Right renal cortex interstitium (tissue), 3 donors: ENCODE measurements around the gene ARCN1. TPM values are rescaled to one million over a fixed set of nuclear protein-coding genes. Genes with fewer than 3 reads are reported as not detected.

ENCODE experiments used
- DNase-seq, 3 donors: peaks; one replicate each; pipeline ENCODE4 v3.0.0-alpha.2; 2013; ENCODE audit warnings: low read depth in 3 of 3, low spot score in 2 of 3
- polyA plus RNA-seq, 3 donors: library from polyadenylated mRNA; unstranded; fragments of 120-200 nt; gene quantifications; one replicate each; pipeline ENCODE4 v1.2.1, GENCODE V29; 2013; ENCODE audit not compliant: insufficient read length in 3 of 3

ARCN1 gene
- polyA plus RNA-seq: 100 to 1,000 TPM; 200 to 209 (median 201) TPM

DNA sequence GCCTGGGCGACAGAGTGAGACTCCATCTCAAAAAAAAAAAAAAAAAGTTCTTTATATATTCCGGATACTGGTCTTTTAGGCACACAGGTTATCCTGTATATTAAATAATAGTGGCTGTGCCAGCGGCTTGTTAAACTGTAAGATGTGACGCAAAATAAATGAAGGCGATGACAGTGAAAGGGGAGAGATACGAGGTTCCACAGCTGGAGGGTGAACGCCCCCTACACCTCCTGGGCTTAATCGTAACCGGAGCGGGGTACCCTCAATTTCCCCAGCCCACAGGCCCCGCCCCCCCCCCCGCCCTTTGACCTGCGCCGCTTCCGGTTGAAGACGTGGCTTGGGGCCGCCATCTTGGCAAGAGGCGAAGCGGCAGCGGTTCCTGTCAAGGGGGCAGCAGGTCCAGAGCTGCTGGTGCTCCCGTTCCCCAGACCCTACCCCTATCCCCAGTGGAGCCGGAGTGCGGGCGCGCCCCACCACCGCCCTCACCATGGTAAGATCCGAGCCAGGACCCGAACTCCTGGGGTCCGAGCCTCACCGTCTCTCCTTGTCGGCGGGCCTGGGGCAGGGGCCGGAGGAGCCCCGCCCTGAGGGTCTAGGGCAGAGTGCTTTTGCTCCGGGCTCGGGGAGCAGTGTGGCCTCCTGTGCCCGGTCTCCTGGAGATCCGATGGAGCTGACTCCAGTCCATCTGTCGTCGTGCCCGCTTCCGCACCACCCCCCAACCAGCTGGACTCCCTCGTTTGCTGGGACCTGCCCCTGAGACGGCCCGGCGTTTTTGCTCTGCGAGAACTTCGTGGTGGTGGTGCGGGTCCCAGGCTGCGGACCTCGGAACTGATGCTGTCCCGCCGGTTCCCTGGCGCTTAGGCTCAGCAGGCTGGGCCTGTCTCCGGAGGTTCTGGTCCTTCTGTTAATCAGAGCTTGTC, at the start of gene ARCN1:
Gene ARCN1 (plus strand): TSS at position 349 of the 920 bp plus-strand sequence. CDS start 139 bp downstream, at position 488.
- DNase-seq: peak; percentile 52 to 75 (median 72)

DNA sequence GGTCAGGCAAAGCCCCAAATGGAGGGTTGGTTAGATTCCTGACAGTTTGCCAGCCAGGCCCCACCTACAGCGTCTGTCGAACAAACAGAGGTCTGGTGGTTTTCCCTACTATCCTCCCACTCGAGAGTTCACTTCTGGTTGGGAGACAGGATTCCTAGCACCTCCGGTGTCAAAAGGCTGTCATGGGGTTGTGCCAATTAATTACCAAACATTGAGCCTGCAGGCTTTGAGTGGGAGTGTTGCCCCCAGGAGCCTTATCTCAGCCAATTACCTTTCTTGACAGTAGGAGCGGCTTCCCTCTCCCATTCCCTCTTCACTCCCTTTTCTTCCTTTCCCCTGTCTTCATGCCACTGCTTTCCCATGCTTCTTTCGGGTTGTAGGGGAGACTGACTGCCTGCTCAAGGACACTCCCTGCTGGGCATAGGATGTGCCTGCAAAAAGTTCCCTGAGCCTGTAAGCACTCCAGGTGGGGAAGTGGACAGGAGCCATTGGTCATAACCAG, 49.6 kb upstream of the ARCN1 start:
- peak in 1 of 3 donors; percentile 3 for DNase-seq

DNA sequence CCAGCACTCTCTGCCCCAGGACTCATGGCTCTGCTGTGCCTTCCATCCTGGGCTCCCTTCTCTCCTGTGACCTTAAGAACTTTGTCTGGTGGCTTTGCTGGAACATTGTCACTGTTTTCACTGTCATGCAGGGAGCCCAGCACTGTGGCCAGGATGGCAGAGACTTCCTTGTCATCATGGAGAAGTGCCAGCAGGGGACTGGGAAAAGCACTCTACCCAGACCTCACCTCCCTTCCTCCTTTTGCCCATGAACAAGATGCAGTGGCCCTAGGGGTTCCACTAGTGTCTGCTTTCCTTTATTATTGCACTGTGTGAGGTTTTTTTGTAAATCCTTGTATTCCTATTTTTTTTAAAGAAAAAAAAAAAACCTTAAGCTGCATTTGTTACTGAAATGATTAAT, 47.9 kb upstream of the ARCN1 start:
- no peak for DNase-seq

DNA sequence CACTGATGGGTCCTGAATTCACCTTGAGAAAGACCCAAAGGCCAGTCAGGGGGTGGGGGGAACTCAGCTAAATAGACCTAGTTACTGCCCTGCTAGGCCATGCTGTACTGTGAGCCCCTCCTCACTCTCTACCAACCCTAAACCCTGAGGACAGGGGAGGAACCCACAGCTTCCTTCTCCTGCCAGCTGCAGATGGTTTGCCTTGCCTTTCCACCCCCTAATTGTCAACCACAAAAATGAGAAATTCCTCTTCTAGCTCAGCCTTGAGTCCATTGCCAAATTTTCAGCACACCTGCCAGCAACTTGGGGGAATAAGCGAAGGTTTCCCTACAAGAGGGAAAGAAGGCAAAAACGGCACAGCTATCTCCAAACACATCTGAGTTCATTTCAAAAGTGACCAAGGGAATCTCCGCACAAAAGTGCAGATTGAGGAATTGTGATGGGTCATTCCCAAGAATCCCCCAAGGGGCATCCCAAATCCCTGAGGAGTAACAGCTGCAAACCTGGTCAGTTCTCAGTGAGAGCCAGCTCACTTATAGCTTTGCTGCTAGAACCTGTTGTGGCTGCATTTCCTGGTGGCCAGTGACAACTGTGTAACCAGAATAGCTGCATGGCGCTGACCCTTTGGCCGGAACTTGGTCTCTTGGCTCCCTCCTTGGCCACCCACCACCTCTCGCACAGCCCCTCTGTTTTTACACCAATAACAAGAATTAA, 47.3 kb upstream of the ARCN1 start:
- no peak for DNase-seq

DNA sequence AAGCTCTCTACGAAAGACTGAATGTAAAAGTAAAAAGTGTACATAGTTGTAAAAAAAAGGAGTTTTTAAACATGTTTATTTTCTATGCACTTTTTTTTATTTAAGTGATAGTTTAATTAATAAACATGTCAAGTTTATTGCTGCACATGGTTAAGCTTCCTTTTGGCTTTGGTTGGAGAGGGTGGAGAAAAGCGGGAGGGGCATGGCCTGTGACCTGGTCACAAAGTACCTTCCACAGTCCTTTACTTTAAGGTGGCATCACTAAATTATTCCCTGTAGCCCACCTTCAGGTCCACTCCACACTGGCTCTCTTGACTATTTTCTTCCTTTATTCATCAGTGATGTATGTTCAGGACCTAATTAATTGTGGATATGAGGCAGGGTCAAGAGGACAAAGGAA, 45.5 kb upstream of the ARCN1 start:
- no peak for DNase-seq

DNA sequence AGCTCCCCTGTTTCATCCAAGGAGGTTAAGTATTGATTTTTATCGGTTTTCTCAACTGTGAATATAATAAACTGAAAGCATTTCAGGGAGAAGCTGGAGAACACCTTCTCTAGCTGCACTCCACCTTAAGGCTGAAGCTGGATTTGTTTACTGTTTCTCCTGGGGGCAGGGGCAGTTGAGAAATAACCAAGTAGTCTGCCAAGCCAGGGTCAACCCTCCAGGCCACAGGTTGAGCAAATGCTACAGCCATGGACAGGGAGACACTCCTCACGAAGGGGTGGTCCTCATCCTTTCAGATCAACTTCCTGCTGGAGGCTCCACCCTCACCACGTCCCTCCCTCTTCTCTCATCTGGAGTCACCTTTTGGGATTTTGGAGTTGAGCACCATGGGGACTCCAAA, 45.1 kb upstream of the ARCN1 start, which contains the start of gene TTC36:
Gene TTC36 (plus strand): TSS at position 366 of the 400 bp plus-strand sequence. CDS start 21 bp downstream, at position 387.
- DNase-seq: no peak

DNA sequence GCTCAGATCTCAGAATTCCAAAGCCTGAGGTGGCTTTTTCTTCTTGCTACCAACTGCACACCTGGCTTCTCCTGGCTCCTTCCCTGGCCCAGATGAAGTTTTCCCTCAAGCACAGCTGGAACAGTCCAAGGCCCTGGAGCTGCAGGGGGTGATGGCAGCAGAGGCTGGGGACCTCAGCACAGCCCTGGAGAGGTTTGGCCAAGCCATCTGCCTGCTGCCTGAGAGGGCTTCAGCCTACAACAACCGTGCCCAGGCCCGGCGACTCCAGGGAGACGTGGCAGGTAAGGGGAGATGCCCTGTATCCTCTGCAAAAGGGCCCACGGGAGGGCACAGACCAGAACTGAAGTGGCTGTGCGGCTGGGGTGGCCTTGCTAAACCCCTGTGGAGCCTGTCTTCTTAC, 43.7 kb upstream of the ARCN1 start:
- DNase-seq: no peak

DNA sequence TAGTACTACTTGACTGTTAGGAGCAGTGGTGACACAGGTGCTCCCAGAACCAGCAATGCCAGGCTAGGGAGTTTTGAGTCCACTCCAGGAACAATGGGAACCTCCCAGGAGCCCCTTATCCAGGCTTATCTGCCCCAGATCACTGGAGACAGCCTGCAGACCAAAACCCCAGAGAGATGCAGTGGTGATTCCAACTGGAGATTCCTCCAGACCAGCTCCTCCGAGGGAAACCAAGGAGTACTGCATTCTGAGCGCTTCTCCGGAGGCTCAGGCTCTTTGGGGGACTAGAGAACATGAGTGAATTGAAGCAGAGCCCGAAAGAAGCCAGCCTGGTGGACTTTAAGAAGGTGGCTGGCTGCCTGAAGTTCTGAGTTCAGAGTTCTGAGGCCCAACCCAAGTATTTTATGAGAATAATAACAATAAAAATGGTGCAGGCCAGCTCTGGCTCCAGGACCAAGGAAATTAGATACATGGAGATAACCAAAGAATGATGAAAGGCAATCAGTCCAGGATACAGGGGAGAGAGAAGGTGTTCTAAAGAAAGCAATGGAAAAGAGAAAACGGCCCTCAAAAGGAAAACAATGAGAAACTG, 42.5 kb upstream of the ARCN1 start:
- DNase-seq: no peak

DNA sequence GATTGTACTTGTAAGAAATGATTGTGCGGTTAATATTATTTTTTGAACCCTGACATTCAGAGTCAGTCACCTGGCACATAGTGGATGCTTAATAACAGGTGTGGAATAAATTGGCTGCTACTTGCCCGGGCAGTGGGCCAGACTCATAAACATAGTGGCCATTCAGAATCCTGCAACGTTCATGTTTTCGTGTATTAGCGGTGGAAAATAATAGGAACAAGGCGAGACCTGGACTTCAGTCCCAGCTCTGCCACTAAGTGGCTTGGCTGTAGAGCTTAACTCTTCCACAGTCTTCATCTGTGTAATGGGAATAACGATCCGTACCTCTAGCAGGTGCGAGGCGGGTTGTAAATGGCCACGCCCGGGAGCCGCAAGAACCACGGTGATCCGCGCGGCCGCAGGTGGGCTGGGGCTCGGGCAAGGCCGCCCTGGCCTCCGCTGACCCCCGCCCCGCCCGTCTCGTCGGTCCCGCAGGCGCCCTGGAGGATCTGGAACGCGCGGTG, 42.0 kb upstream of the ARCN1 start:
- DNase-seq: peak in 1 of 3 donors; percentile 4

DNA sequence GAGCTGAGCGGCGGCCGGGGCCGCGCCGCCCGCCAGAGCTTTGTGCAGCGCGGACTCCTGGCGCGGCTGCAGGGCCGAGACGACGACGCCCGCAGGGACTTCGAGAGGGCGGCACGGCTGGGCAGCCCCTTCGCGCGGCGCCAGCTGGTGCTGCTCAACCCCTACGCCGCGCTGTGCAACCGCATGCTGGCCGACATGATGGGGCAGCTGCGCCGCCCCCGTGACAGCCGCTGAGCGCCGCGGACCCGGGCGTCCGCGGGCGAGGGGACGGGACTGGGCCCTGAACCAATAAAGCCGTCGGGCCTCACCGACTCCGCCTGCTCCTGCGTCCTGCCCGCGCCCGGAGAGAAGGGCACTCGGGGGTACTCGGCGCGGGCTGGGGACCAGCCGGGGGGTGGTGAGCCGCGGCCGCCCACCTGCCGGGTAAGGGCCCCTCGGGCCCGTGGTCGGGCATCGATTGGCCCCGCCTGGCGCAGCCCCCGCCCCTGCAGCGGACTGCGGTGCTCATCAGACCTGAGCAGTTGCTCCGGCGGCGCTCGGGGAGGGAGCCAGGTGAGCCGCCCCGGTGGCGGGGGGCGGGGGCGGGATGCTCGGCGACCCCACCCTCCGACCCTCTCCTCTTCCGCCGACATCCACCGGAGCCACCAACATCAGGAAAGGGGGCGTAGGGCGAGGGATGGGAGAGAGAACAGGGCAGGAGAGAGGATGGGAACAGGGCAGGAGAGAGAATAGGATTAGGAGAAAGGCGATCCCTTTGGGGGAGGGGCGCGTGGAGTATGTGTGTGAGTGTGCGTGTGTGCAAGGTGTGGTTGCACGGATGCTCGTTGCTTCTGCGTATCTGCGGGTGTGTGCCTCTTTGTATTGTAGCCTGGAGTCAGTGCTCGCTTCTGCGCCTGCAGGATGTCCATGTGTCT, 41.3 kb upstream of the ARCN1 start, which contains the start of gene TMEM25:
Gene TMEM25 (plus strand): TSS at position 510 of the 914 bp plus-strand sequence. CDS start 610 bp downstream, outside the sequence.
- peak in 1 of 3 donors; percentile 40 for DNase-seq

DNA sequence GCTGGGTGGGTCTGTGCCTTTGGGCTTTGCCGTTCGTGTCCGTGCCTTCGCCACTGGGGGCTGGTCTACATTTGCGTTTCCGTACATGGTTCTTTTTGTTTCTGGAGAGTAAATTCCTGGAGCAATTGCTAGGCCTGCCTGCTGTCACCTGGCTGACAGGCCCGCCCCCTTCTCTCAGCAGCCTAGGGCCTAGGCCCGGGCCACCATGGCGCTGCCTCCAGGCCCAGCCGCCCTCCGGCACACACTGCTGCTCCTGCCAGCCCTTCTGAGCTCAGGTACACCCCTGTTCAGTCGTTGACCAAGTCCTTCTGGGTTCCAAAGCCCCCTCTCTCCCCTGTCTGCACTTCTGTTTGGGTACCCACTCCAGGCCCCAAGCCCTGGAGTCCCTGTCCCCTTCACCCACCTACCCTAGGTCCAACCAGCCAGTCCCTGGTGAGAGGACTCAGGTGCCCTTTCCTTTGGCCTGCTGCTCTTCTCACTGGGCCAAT, 40.6 kb upstream of the ARCN1 start:
- DNase-seq: no peak

DNA sequence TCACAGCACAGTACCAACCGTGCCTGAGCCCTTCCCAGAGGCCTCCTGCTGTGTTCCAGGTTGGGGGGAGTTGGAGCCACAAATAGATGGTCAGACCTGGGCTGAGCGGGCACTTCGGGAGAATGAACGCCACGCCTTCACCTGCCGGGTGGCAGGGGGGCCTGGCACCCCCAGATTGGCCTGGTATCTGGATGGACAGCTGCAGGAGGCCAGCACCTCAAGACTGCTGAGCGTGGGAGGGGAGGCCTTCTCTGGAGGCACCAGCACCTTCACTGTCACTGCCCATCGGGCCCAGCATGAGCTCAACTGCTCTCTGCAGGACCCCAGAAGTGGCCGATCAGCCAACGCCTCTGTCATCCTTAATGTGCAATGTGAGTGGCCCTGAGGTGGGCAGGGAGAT, 40.1 kb upstream of the ARCN1 start:
- DNase-seq: no peak

DNA sequence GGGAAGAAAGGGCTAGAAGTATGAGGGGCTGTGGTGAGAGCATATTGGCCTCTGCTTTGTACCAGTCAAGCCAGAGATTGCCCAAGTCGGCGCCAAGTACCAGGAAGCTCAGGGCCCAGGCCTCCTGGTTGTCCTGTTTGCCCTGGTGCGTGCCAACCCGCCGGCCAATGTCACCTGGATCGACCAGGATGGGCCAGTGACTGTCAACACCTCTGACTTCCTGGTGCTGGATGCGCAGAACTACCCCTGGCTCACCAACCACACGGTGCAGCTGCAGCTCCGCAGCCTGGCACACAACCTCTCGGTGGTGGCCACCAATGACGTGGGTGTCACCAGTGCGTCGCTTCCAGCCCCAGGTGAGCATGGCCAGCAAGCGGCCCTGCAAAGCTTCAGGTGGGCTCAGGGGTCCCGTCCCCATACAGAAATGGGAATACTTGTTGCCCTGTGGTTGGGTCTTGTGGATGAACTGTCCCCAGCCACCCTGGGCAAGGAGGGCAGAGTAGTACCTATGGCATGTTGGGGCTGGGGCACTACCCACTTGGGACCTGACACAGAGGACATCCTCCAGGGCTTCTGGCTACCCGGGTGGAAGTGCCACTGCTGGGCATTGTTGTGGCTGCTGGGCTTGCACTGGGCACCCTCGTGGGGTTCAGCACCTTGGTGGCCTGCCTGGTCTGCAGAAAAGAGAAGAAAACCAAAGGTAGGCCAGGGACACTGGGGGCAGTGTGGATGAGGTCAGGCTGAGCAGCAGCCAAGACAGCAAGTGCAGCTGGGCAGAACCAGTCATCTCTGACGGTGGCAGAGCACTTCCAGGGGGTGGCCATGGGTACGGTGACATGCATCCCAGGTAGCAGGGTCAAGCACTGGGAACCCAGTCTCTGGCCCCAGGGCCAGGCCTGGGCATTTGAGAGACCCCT, 39.1 kb upstream of the ARCN1 start:
- no peak for DNase-seq

DNA sequence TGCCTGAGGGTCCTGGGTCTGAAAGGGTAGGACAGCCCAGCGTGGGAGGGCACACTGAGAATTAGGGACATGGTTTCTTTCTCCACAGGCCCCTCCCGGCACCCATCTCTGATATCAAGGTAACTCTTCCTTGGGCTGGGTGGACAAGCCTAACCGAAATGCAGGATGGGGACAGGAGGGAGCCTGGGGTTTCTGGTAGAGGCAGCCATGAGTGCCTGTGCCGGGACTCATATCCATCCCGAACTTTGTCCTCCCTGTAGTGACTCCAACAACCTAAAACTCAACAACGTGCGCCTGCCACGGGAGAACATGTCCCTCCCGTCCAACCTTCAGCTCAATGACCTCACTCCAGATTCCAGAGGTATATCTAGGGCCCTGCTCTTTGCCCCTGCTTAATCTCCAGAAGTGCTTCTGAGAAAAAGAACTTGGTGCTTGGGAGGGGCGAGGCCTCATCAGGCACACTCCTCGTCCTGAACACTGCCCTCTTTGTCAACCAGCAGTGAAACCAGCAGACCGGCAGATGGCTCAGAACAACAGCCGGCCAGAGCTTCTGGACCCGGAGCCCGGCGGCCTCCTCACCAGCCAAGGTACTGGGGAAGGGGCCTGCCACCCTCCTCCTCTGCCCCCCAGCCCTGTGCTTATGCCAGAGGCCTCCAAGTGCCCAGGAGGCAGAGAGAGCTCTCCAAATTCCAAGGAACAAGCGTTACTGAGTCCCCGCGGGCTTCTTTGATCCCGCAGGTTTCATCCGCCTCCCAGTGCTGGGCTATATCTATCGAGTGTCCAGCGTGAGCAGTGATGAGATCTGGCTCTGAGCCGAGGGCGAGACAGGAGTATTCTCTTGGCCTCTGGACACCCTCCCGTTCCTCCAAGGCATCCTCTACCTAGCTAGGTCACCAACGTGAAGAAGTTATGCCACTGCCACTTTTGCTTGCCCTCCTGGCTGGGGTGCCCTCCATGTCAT, 38.2 kb upstream of the ARCN1 start:
- DNase-seq: no peak

DNA sequence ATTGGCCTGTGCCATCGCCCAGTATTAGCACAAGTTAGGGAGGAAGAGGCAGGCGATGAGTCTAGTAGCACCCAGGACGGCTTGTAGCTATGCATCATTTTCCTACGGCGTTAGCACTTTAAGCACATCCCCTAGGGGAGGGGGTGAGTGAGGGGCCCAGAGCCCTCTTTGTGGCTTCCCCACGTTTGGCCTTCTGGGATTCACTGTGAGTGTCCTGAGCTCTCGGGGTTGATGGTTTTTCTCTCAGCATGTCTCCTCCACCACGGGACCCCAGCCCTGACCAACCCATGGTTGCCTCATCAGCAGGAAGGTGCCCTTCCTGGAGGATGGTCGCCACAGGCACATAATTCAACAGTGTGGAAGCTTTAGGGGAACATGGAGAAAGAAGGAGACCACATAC, 36.9 kb upstream of the ARCN1 start:
- DNase-seq: no peak

DNA sequence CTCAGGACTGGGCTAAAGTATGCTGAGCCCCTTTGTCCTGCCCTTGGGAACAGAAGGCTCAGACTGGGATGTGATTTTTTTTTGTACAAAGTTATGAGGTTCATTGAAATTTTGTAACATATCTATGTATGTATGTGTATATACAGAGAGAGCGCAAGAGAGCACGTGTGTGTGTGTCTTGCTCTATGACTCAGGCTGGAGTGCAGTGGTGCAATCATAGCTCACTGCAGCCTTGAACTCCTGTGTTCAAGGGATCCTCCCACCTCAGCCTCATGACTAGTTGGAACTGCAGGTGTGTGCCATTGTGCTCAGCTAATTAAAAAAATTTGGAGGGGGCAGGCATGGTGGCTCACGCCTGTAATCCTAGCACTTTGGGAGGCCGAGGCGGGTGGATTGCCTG, 35.5 kb upstream of the ARCN1 start:
- DNase-seq: no peak

DNA sequence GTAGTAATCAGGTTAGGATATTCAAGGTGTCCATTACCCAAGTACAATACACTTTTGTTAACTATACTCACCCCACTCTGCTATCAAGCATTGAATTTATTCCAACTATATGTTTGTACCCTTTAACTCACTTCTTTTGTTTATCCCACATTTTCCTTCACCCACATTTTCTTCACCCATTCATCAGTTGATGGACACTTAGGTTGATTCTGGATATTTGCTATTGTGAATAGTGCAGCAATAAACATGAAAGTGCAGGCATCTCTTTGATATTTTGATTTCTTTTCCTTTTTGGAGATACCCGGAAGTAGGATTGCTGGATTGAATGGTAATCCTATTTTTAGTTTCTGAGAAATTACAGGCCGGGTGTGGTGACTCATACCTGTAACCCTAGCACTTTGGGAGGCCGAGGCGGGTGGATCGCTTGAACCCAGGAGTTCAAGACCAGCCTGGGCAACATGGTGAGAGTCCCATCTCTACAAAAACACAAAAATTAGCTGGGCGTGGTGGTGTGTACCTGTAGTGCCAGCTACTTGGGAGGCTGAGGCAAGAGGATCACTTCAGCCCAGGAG, 34.7 kb upstream of the ARCN1 start:
- DNase-seq: no peak
